Activated CD4-positive, alpha-beta T cell treated with anti-CD3 and anti-CD28 coated beads for 24 hours (primary cell): ENCODE data around the gene TBC1D16.
A peak's percentile ranks its signal among the peaks of the same experiment; 100 is the strongest.

Experiments used
- DNase-seq, 2 donors: peaks; one replicate each; pipeline ENCODE4 v3.0.0-alpha.2; 2020; ENCODE audit warnings: low read depth in 2 of 2

The TBC1D16 gene

GRCh38 chr17:79927688-79928501, 107.8 kb downstream of the TBC1D16 start:
- DNase-seq: no peak

- DNase-seq: no peak
Measured at GRCh38 chr17:79927136-79927661, 108.5 kb downstream of the TBC1D16 start.

- DNase-seq: no peak
Measured at GRCh38 chr17:79926605-79927135, 109.0 kb downstream of the TBC1D16 start.

- no peak for DNase-seq
Measured at GRCh38 chr17:79926142-79926604, 109.5 kb downstream of the TBC1D16 start.

- DNase-seq: no peak
Measured at GRCh38 chr17:79925242-79925957, 110.3 kb downstream of the TBC1D16 start.

- no peak for DNase-seq
Measured at GRCh38 chr17:79924639-79924976, 111.1 kb downstream of the TBC1D16 start.

- peak in 1 of 2 donors; percentile 44 for DNase-seq
Measured at GRCh38 chr17:79923974-79924638, 111.6 kb downstream of the TBC1D16 start.

- no peak for DNase-seq
Measured at GRCh38 chr17:79922798-79923197, 112.9 kb downstream of the TBC1D16 start.

GRCh38 chr17:79922116-79922601, 113.5 kb downstream of the TBC1D16 start:
- no peak for DNase-seq

- no peak for DNase-seq
Measured at GRCh38 chr17:79921411-79922115, 114.1 kb downstream of the TBC1D16 start.

- no peak for DNase-seq
Measured at GRCh38 chr17:79920751-79921410, 114.8 kb downstream of the TBC1D16 start.

GRCh38 chr17:79919862-79920720, 115.6 kb downstream of the TBC1D16 start:
- DNase-seq: no peak

- DNase-seq: no peak
Measured at GRCh38 chr17:79919164-79919585, 116.5 kb downstream of the TBC1D16 start.

- no peak for DNase-seq
Measured at GRCh38 chr17:79918581-79919163, 117.0 kb downstream of the TBC1D16 start.

GRCh38 chr17:79917902-79918484, 117.7 kb downstream of the TBC1D16 start:
- no peak for DNase-seq

GRCh38 chr17:79916991-79917901, 118.4 kb downstream of the TBC1D16 start:
- DNase-seq: no peak

GRCh38 chr17:79916506-79916905, 119.2 kb downstream of the TBC1D16 start:
- no peak for DNase-seq
